HEK293 (cell line): ENCODE measurements around the gene EYS.

Experiments
- CTCF ChIA-PET: fragments of 350-600 bp; formaldehyde crosslinking; extraction: SDS; loops from one replicate; lab custom pipeline; 2021; ENCODE audit warnings: antibody characterized with exemption; lab: Yijun Ruan, JAX
- POLR2A ChIA-PET: fragments of 300-600 bp; formaldehyde crosslinking; extraction: SDS; loops from one replicate; lab custom pipeline; 2020; ENCODE audit warnings: antibody characterized with exemption, inconsistent platforms; lab: Yijun Ruan, JAX
- H3K27ac ChIP-seq: fragments of 200-500 bp; sonication (Bioruptor generic); 2 replicates; pipeline ENCODE4 v1.5.1; 2014; ENCODE audit warnings: low read depth, low read length, control low read depth, inconsistent platforms; ENCODE audit errors: extremely low read depth
- H3K36me3 ChIP-seq, 2 experiments: fragments of 200-500 bp in 1 of 2; sonication (Bioruptor generic) in 1 of 2; 1 replicate in 1 of 2; 2 replicates in 1 of 2; pipeline ENCODE4 v1.5.1; 2014 to 2017; ENCODE audit warnings: inconsistent platforms in 2 of 2, low read length in 2 of 2; ENCODE audit not compliant: control insufficient read depth in 2 of 2, insufficient read depth in 1 of 2
- H3K4me1 ChIP-seq: fragments of 200-500 bp; sonication (Bioruptor generic); 2 replicates; pipeline ENCODE4 v1.5.1; 2014; ENCODE audit warnings: mild to moderate bottlenecking, low read length, inconsistent platforms; ENCODE audit not compliant: control insufficient read depth, insufficient read depth
- H3K4me3 ChIP-seq: 2 replicates; pipeline ENCODE4 v1.5.1; 2011; ENCODE audit warnings: low read depth, mild to moderate bottlenecking, control low read depth, low read length, moderate library complexity
- H3K9me3 ChIP-seq: fragments of 200-500 bp; sonication (Bioruptor generic); 2 replicates; pipeline ENCODE4 v1.5.1; 2014; ENCODE audit warnings: low read depth, low read length, inconsistent platforms; ENCODE audit not compliant: control insufficient read depth, insufficient read depth
- FEZF1 ChIP-seq: fragments of 450-650 bp; formaldehyde crosslinking; IDR thresholded peaks from 2 replicates; pipeline ENCODE4 v1.5.1; 2016; ENCODE audit warnings: missing biosample characterization, missing genetic modification characterization
- INSM2 ChIP-seq: fragments of 450-650 bp; formaldehyde crosslinking; IDR thresholded peaks from 2 replicates; pipeline ENCODE4 v1.5.1; 2016; ENCODE audit warnings: missing biosample characterization, missing genetic modification characterization
- KLF7 ChIP-seq: fragments of 450-650 bp; formaldehyde crosslinking; IDR thresholded peaks from 2 replicates; pipeline ENCODE4 v1.5.1; 2016; ENCODE audit warnings: missing biosample characterization, missing genetic modification characterization, borderline replicate concordance
- MZF1 ChIP-seq: fragments of 450-650 bp; formaldehyde crosslinking; IDR thresholded peaks from 2 replicates; pipeline ENCODE4 v1.5.1; 2017; ENCODE audit warnings: missing biosample characterization, missing genetic modification characterization, borderline replicate concordance
- PRDM2 ChIP-seq: fragments of 450-650 bp; formaldehyde crosslinking; IDR thresholded peaks from 2 replicates; pipeline ENCODE4 v1.5.1; 2016; ENCODE audit warnings: missing biosample characterization, missing genetic modification characterization, borderline replicate concordance
- TCF7L2 ChIP-seq: IDR thresholded peaks from 2 replicates; pipeline ENCODE4 v1.6.1; 2011; ENCODE audit warnings: low read depth, mild to moderate bottlenecking, inconsistent platforms, low read length, moderate library complexity, borderline replicate concordance
- TRIM28 ChIP-seq: IDR thresholded peaks from 2 replicates; pipeline ENCODE4 v1.6.1; 2011; ENCODE audit warnings: low read length, control low read depth, borderline replicate concordance
- ZBTB48 ChIP-seq: fragments of 450-650 bp; formaldehyde crosslinking; IDR thresholded peaks from 2 replicates; pipeline ENCODE4 v1.5.1; 2016; ENCODE audit warnings: missing biosample characterization, missing genetic modification characterization
- ZBTB8A ChIP-seq: fragments of 450-650 bp; formaldehyde crosslinking; IDR thresholded peaks from 2 replicates; pipeline ENCODE4 v1.5.1; 2016; ENCODE audit warnings: missing biosample characterization, missing genetic modification characterization
- ZFP41 ChIP-seq: fragments of 450-650 bp; formaldehyde crosslinking; IDR thresholded peaks from 2 replicates; pipeline ENCODE4 v1.5.1; 2016; ENCODE audit warnings: missing biosample characterization, missing genetic modification characterization, borderline replicate concordance
- ZIC2 ChIP-seq: fragments of 450-650 bp; formaldehyde crosslinking; IDR thresholded peaks from 2 replicates; pipeline ENCODE4 v1.5.1; 2016; ENCODE audit warnings: missing biosample characterization, missing genetic modification characterization
- ZNF16 ChIP-seq: fragments of 450-650 bp; formaldehyde crosslinking; IDR thresholded peaks from 2 replicates; pipeline ENCODE4 v1.5.1; 2016; ENCODE audit warnings: low read depth, missing biosample characterization, missing genetic modification characterization
- ZNF18 ChIP-seq: fragments of 450-650 bp; formaldehyde crosslinking; IDR thresholded peaks from 2 replicates; pipeline ENCODE4 v1.5.1; 2016; ENCODE audit warnings: missing biosample characterization, missing genetic modification characterization
- ZNF239 ChIP-seq: fragments of 450-650 bp; formaldehyde crosslinking; IDR thresholded peaks from 2 replicates; pipeline ENCODE4 v1.5.1; 2016; ENCODE audit warnings: missing biosample characterization, missing genetic modification characterization
- ZNF280D ChIP-seq: fragments of 450-650 bp; formaldehyde crosslinking; IDR thresholded peaks from 2 replicates; pipeline ENCODE4 v1.5.1; 2016; ENCODE audit warnings: missing biosample characterization, missing genetic modification characterization
- ZNF473 ChIP-seq: fragments of 450-650 bp; formaldehyde crosslinking; IDR thresholded peaks from 2 replicates; pipeline ENCODE4 v1.5.1; 2017; ENCODE audit warnings: missing biosample characterization, missing genetic modification characterization
- ZNF530 ChIP-seq: fragments of 450-650 bp; formaldehyde crosslinking; IDR thresholded peaks from 2 replicates; pipeline ENCODE4 v1.5.1; 2016; ENCODE audit warnings: low read depth, missing biosample characterization, missing genetic modification characterization
- ZNF571 ChIP-seq: fragments of 450-650 bp; formaldehyde crosslinking; IDR thresholded peaks from 2 replicates; pipeline ENCODE4 v1.5.0; 2017; ENCODE audit warnings: missing biosample characterization, missing genetic modification characterization
- ZNF658 ChIP-seq: fragments of 450-650 bp; formaldehyde crosslinking; IDR thresholded peaks from 2 replicates; pipeline ENCODE4; 2016; ENCODE audit warnings: missing biosample characterization, missing genetic modification characterization
- ZSCAN16 ChIP-seq: fragments of 450-650 bp; formaldehyde crosslinking; IDR thresholded peaks from 2 replicates; pipeline ENCODE4 v1.5.1; 2016; ENCODE audit warnings: missing biosample characterization, missing genetic modification characterization

The EYS gene

GRCh38 chr6:63716169-63716568 lies 1990.9 kb downstream of the EYS start:
- Histone ChIP-seq H3K4me1 (no peaks in the 10 kb centered on the region), H3K4me3 (no peak overlapping the region), H3K27ac (no peak overlapping the region), H3K9me3 (no peaks in the 10 kb centered on the region), H3K36me3 (peaks cover 18 to 32% of the 10 kb centered on the region in 2 experiments)
- CTCF ChIA-PET: interaction anchor here (1.0 kb wide), 1 partner anchor 363 kb away, joined by 3 read pairs; no protein-coding TSS in a partner anchor
- POLR2A ChIA-PET: no interaction called here
- no peak for TF ChIP-seq ZNF18 (tag by site-specific recombination)
- TF ChIP-seq ZNF239 (tag by site-specific recombination): no peak
- TF ChIP-seq ZNF16 (tag by site-specific recombination): no peak
- no peak for TF ChIP-seq ZBTB8A (tag by site-specific recombination)
- TF ChIP-seq ZFP41 (tag by site-specific recombination): no peak

DNA sequence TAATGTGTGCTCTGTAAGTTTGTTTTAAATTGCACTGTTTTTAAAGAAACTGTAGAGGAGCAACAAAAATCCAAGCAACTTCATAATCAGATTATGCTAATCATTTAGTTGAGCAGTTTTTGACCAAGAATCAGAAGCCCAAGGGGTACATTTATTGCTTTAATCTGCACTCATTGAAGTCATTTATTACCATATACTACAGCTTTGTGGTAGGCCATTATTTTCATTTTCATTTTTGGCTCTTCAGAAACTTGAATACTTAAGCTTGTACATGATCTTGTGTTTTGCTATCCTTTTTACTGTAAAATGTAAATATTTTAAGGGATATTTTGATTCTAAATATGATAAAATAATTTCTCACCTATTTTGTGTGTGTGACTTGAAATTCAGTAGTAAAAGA lies 1992.9 kb downstream of the EYS start:
- Histone ChIP-seq H3K9me3 (no peaks in the 10 kb centered on the region), H3K27ac (no peak overlapping the region), H3K36me3 (peaks cover 32 to 53% of the 10 kb centered on the region in 2 experiments), H3K4me1 (no peaks in the 10 kb centered on the region), H3K4me3 (no peak overlapping the region)
- POLR2A ChIA-PET: no interaction called here
- TF ChIP-seq ZNF530 (tag by site-specific recombination) (no peak), FEZF1 (tag by site-specific recombination) (no peak), ZIC2 (tag by site-specific recombination) (no peak), PRDM2 (tag by site-specific recombination) (no peak), ZBTB48 (tag by site-specific recombination) (no peak), MZF1 (tag by site-specific recombination) (no peak), ZNF473 (tag by site-specific recombination) (no peak), TRIM28 (no peak)
- CTCF ChIA-PET: interaction anchor here (0.6 to 1.0 kb wide), 5 partner anchors 8 to 316 kb away, joined by 3 read pairs; no protein-coding TSS in a partner anchor

DNA sequence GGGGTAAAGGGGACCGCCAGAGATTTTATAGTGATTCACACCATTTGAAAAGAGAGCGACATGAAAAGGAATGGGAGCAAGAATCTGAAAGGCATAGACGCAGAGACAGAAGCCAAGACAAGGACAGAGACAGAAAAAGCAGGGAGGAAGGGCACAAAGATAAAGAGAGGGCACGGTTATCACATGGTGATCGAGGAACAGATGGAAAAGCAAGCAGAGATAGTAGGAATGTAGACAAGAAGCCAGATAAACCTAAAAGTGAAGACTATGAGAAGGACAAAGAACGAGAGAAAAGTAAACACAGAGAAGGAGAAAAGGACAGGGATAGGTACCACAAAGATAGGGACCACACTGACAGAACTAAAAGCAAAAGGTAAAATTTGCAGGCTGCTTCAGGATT lies 1993.7 kb downstream of the EYS start:
- POLR2A ChIA-PET: no interaction called here
- TF ChIP-seq KLF7 (tag by site-specific recombination): no peak
- TF ChIP-seq INSM2 (tag by site-specific recombination): no peak
- no peak for TF ChIP-seq ZNF280D
- TF ChIP-seq ZNF658 (tag by site-specific recombination): no peak
- TF ChIP-seq ZNF571 (tag by site-specific recombination): no peak
- no peak for TF ChIP-seq ZSCAN16 (tag by site-specific recombination)
- TF ChIP-seq TCF7L2: no peak

More for the DNA sequence above, 1993.7 kb downstream of the EYS start:
- Histone ChIP-seq H3K36me3 (peaks cover 38 to 59% of the 10 kb centered on the region in 2 experiments), H3K4me1 (no peaks in the 10 kb centered on the region), H3K9me3 (no peaks in the 10 kb centered on the region), H3K4me3 (no peak overlapping the region), H3K27ac (no peak overlapping the region)
- CTCF ChIA-PET: no interaction called here
